KBM-7 (cell line): Measurements from ENCODE around the gene USP35.

Experiments used
- DNase-seq: peaks from one replicate; pipeline ENCODE4 v3.0.0-alpha.2; 2015
- in situ Hi-C: fragments of 300-500 bp; cut with MboI; formaldehyde crosslinking; loops from 2 replicates; pipeline ENCODE4 v1.14.3; 2020; ENCODE audit warnings: low sequenced_read_pairs, low pct_unique_long_range_greater_than_20kb, mixed read lengths

Gene USP35

DNA sequence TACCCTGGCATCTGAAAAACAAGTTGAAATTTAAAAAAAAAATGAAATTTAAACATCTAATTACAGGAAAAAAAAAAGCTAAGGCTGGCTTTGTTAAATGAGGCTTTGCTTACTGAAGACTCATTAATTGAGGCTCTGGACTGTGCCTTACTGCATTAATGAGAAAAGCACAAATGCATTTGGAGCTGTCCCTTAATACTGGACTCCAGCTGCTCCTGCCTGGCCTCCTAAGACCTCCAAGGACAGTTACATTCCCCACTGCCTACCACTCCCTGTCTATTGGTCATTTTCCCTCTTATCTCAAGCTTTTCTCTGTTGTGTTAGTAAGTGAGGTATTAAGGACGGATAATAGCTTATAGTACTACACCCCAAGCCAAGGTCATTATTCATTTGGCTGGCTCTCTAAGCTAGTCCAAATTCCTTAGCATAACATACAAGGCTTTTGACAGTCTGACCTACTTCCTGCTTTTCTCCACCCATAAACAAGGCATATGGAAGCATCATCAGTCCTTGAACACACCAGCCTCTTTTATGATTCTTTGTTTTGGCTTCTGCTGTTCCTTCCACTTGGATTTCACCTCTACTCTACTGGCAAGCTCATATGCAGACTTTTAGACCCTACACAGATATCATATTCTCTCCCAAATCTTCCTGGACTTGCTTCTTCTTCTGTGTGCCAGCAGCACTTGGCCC is 62.5 kb downstream of the USP35 start:
- DNase-seq: no peak
- in situ Hi-C loops: no loop called here

DNA sequence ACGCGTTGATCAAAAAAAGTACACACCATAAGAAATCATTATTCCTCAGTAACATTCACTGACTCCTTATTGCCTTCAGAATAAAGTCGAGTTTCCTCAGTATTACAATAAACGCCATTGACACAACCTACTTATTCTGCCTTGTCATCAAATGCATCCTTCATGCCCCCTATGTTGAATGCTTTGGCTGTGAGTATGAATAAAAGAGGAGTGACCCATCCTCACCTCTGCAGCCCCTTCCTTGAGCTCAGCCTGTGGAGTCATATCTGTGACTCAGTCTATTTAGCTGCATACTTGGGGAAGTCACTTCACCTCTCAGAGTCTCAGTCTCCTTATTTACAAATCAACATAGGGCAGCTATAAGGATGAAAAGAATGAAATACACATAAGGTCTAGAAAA is 65.1 kb downstream of the USP35 start:
- in situ Hi-C loops: no loop called here
- DNase-seq: no peak

DNA sequence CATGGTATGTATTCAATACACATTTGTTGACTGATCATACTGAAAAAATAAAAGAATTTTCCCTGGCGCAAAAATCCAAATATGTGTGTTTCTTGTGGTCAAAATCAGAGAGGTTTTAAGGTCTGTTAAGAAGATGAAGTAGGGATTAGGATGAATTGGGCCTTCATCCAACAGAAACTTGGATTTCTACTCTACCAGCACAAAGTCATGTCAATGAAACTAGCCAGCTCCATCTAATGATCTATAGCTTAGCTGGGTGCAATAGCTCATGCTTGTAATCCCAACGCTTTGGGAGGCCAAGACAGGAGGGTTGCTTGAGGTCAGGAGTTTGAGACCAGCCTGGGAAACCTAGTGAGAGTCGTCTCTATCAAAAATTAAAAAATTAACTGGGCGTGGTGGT is 65.5 kb downstream of the USP35 start:
- DNase-seq: no peak
- in situ Hi-C loops: no loop called here

DNA sequence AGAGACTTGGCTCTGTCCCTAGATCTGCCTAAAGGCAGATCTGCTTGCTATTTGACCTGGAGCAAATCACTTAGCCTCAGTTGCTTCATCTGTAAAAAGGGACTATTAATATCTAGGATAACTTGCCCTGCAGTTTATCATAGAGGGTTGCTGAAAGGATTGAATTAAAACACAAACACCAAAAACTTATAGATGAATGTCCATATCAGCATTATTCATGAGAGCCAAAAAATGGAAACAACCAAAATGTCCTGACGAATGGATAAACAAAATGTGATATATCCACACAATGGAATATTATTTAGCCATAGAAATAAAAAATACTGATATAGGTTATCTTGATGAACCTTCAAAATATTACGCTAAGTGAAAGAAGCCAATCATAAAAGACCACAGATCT is 67.2 kb downstream of the USP35 start:
- no peak for DNase-seq
- in situ Hi-C loops: no loop called here

DNA sequence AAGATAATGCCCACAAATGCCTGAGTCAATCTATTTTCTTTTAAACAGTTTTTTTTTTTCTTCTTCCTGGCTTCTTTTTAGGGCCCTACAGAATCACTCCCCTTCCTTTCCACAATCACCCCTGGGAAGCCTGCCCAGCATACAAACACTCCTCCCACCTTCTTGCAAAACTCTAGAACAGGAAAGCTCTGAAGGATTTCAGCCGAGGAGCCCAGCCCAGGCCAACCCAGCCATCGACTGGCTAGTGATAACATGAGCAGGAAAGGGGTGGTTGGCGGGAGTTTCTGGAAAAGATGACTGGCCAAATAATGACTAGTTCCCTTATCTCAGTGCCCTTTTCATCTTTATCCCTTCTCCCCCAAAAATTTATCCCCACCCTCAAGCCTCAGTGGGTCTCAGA is 68.2 kb downstream of the USP35 start:
- in situ Hi-C loops: no loop called here
- DNase-seq: peak; percentile 87

DNA sequence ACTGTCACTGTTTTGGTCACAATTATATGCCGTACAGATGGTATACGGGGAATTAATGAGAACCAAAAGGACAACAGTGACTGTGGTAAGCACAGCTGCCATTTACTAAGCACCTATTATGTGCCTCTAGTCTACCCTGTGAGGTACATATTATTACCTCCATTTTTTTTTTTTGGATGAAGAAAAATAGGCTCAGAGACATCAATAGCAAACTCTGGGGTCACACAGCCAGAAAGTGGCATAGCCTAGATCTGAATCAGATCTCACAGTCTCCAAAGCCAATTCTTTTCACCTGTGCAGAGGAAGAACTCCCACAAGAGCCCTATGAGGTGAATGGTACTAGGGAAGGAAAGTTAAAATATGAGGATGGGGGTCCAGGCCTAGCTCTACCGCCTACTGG is 68.9 kb downstream of the USP35 start:
- no peak for DNase-seq
- in situ Hi-C loops: no loop called here

DNA sequence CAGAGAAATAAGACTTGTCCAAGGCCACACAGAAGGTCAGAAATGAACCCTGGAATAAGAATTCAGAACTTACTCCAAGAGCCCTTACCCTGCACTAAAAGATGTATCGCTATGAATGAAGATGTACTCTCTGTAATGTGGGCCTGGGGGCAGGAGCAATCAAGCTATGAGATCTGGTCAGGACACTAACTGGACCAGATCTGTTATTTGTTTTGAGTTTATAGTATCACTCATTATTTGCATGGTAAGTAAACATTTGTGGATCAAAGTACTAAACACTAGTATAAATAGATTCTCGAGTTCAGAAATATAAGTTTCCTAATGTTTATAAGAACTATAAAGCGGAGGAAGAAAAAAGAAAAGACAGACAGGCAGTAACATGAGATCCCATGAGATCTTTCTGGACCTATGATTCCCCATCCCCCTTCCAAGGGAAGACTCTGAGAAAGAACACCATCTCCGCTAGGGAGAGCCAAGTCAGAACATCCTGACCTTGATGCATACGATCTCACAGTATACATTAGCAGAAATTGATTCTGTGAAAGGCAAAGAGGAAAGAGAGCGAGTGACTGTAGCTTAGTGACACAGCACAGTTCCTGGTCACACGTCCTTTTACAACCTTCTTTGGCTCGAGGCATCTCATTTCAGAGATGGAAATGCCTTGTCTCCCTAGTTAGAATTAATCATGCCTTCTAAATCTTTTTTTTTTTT is 71.2 kb downstream of the USP35 start:
- in situ Hi-C loops: no loop called here
- no peak for DNase-seq

DNA sequence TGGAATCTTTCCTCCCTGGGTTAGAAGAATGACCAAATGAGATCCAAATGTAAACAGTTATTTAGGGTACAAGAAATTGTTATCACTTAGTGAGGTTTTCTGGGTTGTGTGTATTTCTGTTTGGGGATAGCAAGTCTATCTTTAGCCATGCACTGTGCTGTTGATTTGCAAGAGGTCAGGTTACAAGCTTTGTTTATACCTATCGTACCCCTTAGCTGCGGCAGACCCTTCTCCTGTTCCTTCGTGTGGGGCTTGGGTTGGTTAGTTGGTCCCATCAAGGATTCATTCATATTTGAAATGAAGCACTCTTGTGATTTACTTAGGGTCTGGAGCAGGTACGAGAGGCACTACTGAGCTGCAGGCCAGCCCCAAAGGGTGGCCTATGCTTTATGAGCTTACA is 72.6 kb downstream of the USP35 start:
- DNase-seq: no peak
- in situ Hi-C loops: no loop called here

DNA sequence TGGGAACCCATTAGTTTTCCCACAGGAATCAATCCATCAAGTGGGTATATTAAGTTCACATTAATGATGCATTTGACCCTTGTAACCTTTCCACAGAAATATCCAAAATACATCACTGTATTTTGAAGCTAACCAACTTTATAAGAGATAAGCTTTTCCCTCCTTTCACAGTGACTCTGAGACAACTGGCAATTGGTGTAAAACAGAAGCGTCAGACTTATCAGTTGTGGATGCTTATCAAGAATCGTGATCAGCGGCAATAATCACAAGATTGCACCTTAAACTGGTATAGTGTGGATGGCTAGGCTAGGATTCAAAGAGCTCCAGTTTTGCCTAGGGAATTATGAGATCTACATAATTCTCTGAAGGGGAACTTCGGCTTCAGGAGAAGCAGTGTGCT is 73.1 kb downstream of the USP35 start:
- DNase-seq: no peak
- in situ Hi-C loops: no loop called here

DNA sequence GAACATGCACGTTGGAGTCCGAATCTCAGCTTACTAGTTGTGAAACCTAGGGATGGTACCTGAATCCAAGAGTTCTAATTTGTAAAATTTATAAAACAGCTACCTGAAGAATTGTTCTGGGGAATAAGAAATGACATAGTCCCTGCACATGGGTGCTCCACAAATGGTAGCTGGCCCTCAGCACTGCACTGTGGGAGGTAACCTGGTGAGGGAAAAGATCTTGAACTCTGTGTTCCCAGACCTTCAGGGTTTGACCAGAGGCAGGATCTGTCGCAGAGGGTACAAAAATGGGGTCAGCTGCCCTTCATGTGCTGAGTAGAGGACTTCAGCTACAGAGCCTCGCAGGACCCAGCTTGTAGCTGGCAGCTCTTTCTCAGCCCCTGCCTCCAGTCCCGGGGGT is 73.5 kb downstream of the USP35 start:
- in situ Hi-C loops: no loop called here
- DNase-seq: no peak

DNA sequence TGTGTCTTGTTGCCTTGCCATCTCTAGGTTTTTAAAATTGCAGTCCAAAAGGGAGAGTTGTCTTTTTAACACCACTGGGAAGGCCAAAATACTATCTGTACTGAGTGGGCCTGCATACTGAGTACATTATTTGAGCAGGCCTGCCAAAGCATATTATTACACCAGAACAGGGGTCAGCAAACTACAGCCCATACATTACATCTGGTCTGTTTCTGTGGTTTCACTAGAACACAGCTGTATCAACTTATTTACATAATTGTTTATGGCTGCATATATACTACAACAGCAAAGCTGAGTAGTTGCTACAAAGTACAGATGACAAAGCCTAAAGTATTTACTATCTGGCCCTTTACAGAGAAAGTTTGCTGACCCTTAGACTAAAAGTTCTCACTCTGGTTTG is 74.0 kb downstream of the USP35 start:
- in situ Hi-C loops: no loop called here

More for the DNA sequence above, 74.0 kb downstream of the USP35 start:
- DNase-seq: no peak
